HG03520 (cell line): ENCODE results near the gene CEND1.
A peak's percentile ranks its signal among the peaks of the same experiment; 100 is the strongest.

ENCODE experiments used
- ATAC-seq: cut with Tn5 transposase; IDR thresholded peaks from one replicate; pipeline ENCODE4 v1.9.1; 2021; ENCODE audit warnings: mild to moderate bottlenecking, moderate library complexity; ENCODE audit not compliant: unreplicated experiment

CEND1 gene

GRCh38 chr11:779955-780532, 9.8 kb downstream of the CEND1 start:
- no peak for ATAC-seq

- no peak for ATAC-seq
Measured at GRCh38 chr11:778976-779954, 10.6 kb downstream of the CEND1 start.

- peak; percentile 71 for ATAC-seq
Measured at GRCh38 chr11:777288-778255, 12.3 kb downstream of the CEND1 start, which contains the start of gene GATD1. Gene GATD1, minus strand, starts transcription at chr11:777487. Its CDS starts 25 bp downstream, at chr11:777462.

GRCh38 chr11:776561-777287, 13.2 kb downstream of the CEND1 start:
- peak; percentile 21 for ATAC-seq

GRCh38 chr11:776263-776560, 13.7 kb downstream of the CEND1 start:
- ATAC-seq = no peak

- ATAC-seq = no peak
Measured at GRCh38 chr11:774873-775592, 14.9 kb downstream of the CEND1 start.

GRCh38 chr11:773830-774229, 16.1 kb downstream of the CEND1 start:
- no peak for ATAC-seq

GRCh38 chr11:773425-773824, 16.5 kb downstream of the CEND1 start:
- no peak for ATAC-seq

- no peak for ATAC-seq
Measured at GRCh38 chr11:772429-773390, 17.2 kb downstream of the CEND1 start.

- ATAC-seq = no peak
Measured at GRCh38 chr11:771617-772204, 18.2 kb downstream of the CEND1 start.

GRCh38 chr11:770642-771616, 19.0 kb downstream of the CEND1 start:
- ATAC-seq = no peak

GRCh38 chr11:769887-770641, 19.8 kb downstream of the CEND1 start:
- no peak for ATAC-seq

- ATAC-seq = no peak
Measured at GRCh38 chr11:767238-767637, 22.7 kb downstream of the CEND1 start.

GRCh38 chr11:766936-767210, 23.0 kb downstream of the CEND1 start:
- no peak for ATAC-seq

GRCh38 chr11:766106-766935, 23.6 kb downstream of the CEND1 start:
- ATAC-seq = no peak

- ATAC-seq = no peak
Measured at GRCh38 chr11:765802-766091, 24.1 kb downstream of the CEND1 start.
